Progenitor cell of endocrine pancreas (in vitro differentiated cells): ENCODE measurements around the gene EFHD2. TPM values are rescaled to one million over a fixed set of nuclear protein-coding genes. Genes with fewer than 3 reads are reported as not detected.
"Not testable (repeated sequence)": the region's sequence is repeated elsewhere in the genome, so short reads cannot be mapped to it uniquely, and the experiment has no call there.

ENCODE experiments used
- DNase-seq: peaks from one replicate; pipeline ENCODE4 v3.0.0; 2021; ENCODE audit warnings: low spot score; ENCODE audit not compliant: unreplicated experiment
- H3K27ac Mint-ChIP-seq: 2 replicates; pipeline ENCODE4 v1.8.0; 2021; ENCODE audit warnings: mild to moderate bottlenecking, moderate library complexity, mixed read lengths
- H3K27me3 Mint-ChIP-seq: 2 replicates; pipeline ENCODE4 v1.8.0; 2021; ENCODE audit warnings: mixed read lengths
- H3K36me3 Mint-ChIP-seq: 2 replicates; pipeline ENCODE4 v1.8.0; 2022; ENCODE audit warnings: mixed read lengths; ENCODE audit not compliant: insufficient read depth
- H3K4me1 Mint-ChIP-seq: 2 replicates; pipeline ENCODE4 v1.8.0; 2021; ENCODE audit warnings: low read depth, mixed read lengths
- H3K4me3 Mint-ChIP-seq: 2 replicates; pipeline ENCODE4 v1.8.0; 2021; ENCODE audit warnings: low read depth, mild to moderate bottlenecking, moderate library complexity, mixed read lengths
- H3K9me3 Mint-ChIP-seq: 2 replicates; pipeline ENCODE4 v1.8.0; 2021; ENCODE audit warnings: low read depth, mixed read lengths
- CTCF ChIP-seq: fragments of 200-600 bp; sonication (generic); IDR thresholded peaks from one replicate; pipeline ENCODE4 v1.5.0; 2021; ENCODE audit warnings: antibody characterized with exemption, mild to moderate bottlenecking; ENCODE audit not compliant: unreplicated experiment
- total RNA-seq: library from RNA; stranded (reverse); gene quantifications from 2 replicates; pipeline ENCODE4 v1.2.1, GENCODE V29; 2021

EFHD2 gene
- total RNA-seq, 1 donor from 2014 or later: 19.4 TPM

DNA sequence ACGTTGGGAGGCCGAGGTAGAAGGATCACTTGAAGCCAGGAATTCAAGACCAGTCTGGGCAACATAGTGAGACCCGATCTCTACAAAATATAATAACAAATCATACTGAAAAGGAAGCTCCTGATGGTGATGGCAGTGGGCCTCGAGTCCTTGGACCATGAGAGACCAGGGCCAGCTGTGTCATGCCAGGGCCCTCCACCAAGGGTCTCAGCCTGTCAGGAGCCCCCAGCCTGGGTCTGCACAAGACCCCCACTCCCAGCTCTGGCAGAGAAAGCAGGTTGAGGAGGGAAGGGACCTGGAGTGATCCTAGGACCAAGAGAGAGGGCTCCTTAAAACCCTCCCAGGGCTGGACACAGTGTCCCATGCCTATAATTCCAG is 21.9 kb downstream of the EFHD2 start:
- DNase-seq: no peak
- H3K27me3 Mint-ChIP-seq: no peaks in the 10 kb centered on the region
- H3K4me1 Mint-ChIP-seq: peaks cover 5% of the 10 kb centered on the region
- H3K36me3 Mint-ChIP-seq: peaks cover 2% of the 10 kb centered on the region
- H3K9me3 Mint-ChIP-seq: no peaks in the 10 kb centered on the region
- H3K27ac Mint-ChIP-seq: peak overlapping the region; percentile 89
- H3K4me3 Mint-ChIP-seq: no peak overlapping the region
- no peak for TF ChIP-seq CTCF

DNA sequence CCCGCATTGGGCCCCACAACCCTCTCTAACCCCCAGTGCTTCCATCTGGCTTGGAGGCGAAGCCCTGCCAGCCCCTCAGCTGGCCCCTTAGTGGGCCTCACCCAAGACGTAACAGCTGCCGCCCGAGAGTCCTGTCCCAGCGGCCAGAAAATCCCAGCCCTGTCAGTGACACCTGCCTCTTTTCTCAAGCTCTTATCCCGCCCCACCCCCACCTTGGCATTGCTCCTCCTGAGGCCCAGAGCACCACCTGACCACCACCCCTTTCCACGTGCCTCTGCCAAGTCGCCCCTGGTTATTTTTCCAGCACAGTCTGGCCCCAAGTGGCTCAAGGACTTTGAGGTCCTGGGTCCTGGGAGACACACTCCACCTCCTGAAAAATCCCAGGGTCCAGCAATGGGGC is 22.6 kb downstream of the EFHD2 start:
- Mint-ChIP-seq H3K36me3 (no peaks in the 10 kb centered on the region), H3K4me1 (peaks cover 5% of the 10 kb centered on the region), H3K27me3 (no peaks in the 10 kb centered on the region), H3K9me3 (no peaks in the 10 kb centered on the region), H3K4me3 (no peak overlapping the region), H3K27ac (peak overlapping the region; percentile 89)
- no peak for TF ChIP-seq CTCF
- no peak for DNase-seq

- no peak for DNase-seq
- Mint-ChIP-seq H3K4me1 (peaks cover 6% of the 10 kb centered on the region), H3K27me3 (no peaks in the 10 kb centered on the region), H3K36me3 (no peaks in the 10 kb centered on the region), H3K27ac (no peak overlapping the region), H3K9me3 (no peaks in the 10 kb centered on the region), H3K4me3 (no peak overlapping the region)
- TF ChIP-seq CTCF: no peak
Observed at GRCh38 chr1:15433471-15433870, 23.8 kb downstream of the EFHD2 start.

- not testable (repeated sequence) for DNase-seq, H3K27ac Mint-ChIP-seq, H3K4me1 Mint-ChIP-seq, H3K4me3 Mint-ChIP-seq, H3K9me3 Mint-ChIP-seq, H3K27me3 Mint-ChIP-seq, H3K36me3 Mint-ChIP-seq
Observed at GRCh38 chr1:15434739-15435138, 25.1 kb downstream of the EFHD2 start.

GRCh38 chr1:15435239-15436077 is 25.8 kb downstream of the EFHD2 start:
- no peak for TF ChIP-seq CTCF
- Mint-ChIP-seq H3K4me1 (peaks cover 6% of the 10 kb centered on the region), H3K27me3 (no peaks in the 10 kb centered on the region), H3K4me3 (no peak overlapping the region), H3K36me3 (no peaks in the 10 kb centered on the region), H3K9me3 (no peaks in the 10 kb centered on the region), H3K27ac (no peak overlapping the region)
- no peak for DNase-seq

- no peak overlapping the region for H3K4me3 Mint-ChIP-seq
- no peak for TF ChIP-seq CTCF
- no peaks in the 10 kb centered on the region for H3K9me3 Mint-ChIP-seq
- H3K27me3 Mint-ChIP-seq: no peaks in the 10 kb centered on the region
- DNase-seq: no peak
- H3K27ac Mint-ChIP-seq: no peak overlapping the region
- peaks cover 6% of the 10 kb centered on the region for H3K4me1 Mint-ChIP-seq
- H3K36me3 Mint-ChIP-seq: no peaks in the 10 kb centered on the region
Observed at GRCh38 chr1:15436881-15437442, 27.3 kb downstream of the EFHD2 start.
